Measurements from ENCODE around the gene ZEB1.

ZEB1 gene

DNA sequence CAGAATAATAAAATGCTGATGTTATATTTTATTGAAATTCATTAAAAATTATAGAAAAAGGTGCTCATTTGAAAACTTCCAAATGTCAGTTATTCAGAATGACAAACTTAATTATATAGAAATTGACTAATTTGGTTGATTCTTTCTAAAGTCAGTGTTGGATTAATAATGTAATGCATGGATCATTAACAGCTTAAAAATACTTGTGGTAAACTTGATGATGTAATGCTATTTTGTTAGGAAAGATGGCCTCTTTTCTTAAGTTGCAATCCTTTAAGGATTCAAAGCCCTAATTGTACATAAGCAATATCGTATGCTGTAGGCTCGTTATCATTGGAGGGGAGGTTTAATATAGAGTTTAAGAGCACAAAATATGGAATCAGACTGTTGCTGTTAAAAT, 141.2 kb downstream of the ZEB1 start:
- DNase-seq, result no peak
- in situ Hi-C loops (cut with HindIII; ENCODE audit: low pct_ligation_motif_present, low pct_unique_long_range_greater_than_20kb, low sequenced_read_pairs), result no loop called here

- in situ Hi-C loops (cut with HindIII; ENCODE audit: low pct_ligation_motif_present, low pct_unique_long_range_greater_than_20kb, low sequenced_read_pairs), result no loop called here
- DNase-seq, result no peak
These were observed 145.5 kb downstream of the ZEB1 start for GRCh38 chr10:31464552-31464951.

- in situ Hi-C loops (cut with HindIII; ENCODE audit: low pct_ligation_motif_present, low pct_unique_long_range_greater_than_20kb, low sequenced_read_pairs), result no loop called here
- DNase-seq, result no peak
These were observed 147.3 kb downstream of the ZEB1 start for GRCh38 chr10:31466313-31466712.

GRCh38 chr10:31467791-31468535, 148.9 kb downstream of the ZEB1 start:
- DNase-seq, result peak; percentile 31
- in situ Hi-C loops (cut with HindIII; ENCODE audit: low pct_ligation_motif_present, low pct_unique_long_range_greater_than_20kb, low sequenced_read_pairs), result no loop called here

DNA sequence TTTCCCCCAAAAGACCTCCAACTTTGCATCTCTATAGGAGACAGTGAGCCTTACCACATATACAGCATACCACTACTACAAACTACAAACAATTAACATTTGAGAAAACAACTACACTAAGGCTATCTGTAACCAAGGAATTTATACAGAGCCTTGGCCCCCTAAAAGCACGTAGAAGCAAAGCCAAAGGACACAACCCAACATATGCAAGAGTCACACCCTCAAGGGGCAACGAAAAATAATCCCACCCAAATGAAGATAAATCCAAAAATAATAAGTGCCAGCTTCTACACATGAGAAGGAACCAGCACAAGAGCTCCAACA, 149.5 kb downstream of the ZEB1 start:
- in situ Hi-C loops (cut with HindIII; ENCODE audit: low pct_ligation_motif_present, low pct_unique_long_range_greater_than_20kb, low sequenced_read_pairs), result no loop called here

DNA sequence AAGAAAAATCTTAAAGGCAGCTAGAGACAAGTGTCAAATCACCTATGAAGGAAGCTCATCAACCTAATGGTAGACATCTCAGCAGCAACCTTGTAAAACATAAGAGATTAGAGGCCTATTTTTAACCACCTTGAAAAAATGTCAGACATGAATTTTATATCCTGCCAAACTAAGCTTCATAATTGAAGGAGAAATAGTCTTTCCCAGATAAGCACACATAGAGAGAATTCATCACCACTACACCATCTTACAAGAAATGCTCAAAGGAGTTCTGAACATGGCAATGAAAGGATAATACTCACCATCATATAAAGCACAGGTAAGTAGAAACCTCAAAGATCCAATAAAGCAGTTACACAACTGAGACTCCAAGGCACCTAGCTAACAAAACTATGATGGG, 156.5 kb downstream of the ZEB1 start:
- in situ Hi-C loops (cut with HindIII; ENCODE audit: low pct_ligation_motif_present, low pct_unique_long_range_greater_than_20kb, low sequenced_read_pairs), result no loop called here
- DNase-seq, result no peak

More for the DNA sequence above, 149.5 kb downstream of the ZEB1 start:
- DNase-seq, result no peak

DNA sequence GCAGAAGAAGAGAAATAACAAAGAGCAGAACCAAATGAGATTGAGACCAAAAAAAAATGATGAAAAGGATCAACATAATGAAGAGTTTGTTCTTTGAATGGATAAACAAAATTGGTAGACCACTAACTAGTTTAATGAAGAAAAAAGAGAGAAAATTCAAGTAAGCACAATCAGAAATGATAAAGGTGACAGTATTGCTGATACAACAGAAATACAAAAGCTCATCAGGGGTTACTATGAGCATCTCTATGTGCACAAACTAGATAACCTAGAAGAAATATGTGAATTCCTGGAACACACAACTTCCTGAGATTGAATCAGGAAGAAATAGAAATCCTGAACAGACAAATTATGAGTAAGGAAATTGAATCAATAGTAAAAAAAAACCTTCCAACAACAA, 157.1 kb downstream of the ZEB1 start:
- in situ Hi-C loops (cut with HindIII; ENCODE audit: low pct_ligation_motif_present, low pct_unique_long_range_greater_than_20kb, low sequenced_read_pairs), result no loop called here
- DNase-seq, result no peak

DNA sequence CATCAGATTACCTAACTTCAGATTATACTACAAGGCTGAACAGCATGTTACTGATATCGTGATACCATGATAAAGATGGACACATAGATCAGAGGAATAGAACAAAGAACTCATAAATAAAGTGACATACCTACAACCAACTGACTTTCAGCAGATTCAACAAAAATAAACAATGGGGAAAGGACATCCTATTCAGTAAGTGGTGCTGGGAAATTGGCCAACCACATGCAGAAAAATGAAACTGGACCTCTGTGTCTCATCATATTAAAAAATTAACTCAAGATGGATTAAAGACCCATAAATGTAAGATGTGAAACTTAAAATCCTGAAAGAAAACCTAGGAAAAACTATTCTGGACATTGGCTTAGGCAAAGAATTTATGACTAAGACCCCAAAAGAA, 158.6 kb downstream of the ZEB1 start:
- in situ Hi-C loops (cut with HindIII; ENCODE audit: low pct_ligation_motif_present, low pct_unique_long_range_greater_than_20kb, low sequenced_read_pairs), result no loop called here
- no peak for DNase-seq

GRCh38 chr10:31479752-31480151, 160.7 kb downstream of the ZEB1 start:
- DNase-seq, result no peak
- in situ Hi-C loops (cut with HindIII; ENCODE audit: low pct_ligation_motif_present, low pct_unique_long_range_greater_than_20kb, low sequenced_read_pairs), result no loop called here

DNA sequence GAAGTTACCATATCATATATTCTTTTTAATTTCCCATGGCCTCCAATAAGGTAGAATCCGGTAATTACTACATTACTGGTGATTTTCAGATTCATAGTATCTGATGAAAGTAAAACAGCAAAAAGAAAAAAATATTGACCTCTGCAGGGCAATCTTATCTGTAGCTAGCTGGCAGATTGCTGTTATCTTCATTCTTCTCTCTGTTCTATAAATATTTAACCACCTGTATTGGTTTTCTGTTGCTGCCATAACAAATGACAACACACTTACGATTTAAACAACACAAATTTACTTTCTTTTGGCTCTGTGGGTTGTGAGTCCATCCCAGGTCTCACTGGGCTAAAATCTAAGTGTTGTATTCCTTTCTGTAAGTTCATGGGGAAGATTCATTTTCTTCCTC, 164.5 kb downstream of the ZEB1 start:
- in situ Hi-C loops (cut with HindIII; ENCODE audit: low pct_ligation_motif_present, low pct_unique_long_range_greater_than_20kb, low sequenced_read_pairs), result no loop called here
- DNase-seq, result no peak

DNA sequence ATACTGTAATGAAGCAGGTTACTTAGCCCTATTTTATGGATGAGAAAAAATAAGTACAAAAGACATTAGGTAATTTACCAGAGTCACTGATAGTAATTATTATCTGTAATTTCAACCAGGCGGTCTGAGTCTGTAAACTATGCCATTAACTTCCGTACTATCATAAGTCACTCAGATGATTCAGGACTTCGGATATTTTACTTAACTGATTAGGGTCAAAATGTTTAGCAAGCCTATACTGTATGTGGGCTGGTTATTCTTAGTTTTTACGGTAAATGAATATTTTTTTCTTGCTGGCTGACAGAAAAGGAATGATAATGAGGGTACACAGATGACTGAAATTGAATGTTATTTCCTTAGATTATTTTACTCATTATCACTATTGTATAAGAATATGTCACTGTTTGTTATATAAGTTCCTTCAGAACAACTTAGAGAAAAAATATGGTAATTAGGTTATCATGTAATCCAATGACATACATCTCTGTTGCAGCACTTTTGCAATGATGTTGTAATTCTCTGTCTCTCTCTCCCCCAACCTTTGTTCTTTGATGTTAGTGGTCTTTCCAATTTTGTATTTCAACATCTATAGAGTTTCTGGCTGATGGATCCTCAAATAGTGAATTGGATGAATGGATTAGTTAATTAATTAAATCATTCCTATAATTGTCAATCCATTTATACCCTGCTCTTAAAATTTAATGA, 165.6 kb downstream of the ZEB1 start:
- DNase-seq, result no peak
- in situ Hi-C loops (cut with HindIII; ENCODE audit: low pct_ligation_motif_present, low pct_unique_long_range_greater_than_20kb, low sequenced_read_pairs), result no loop called here

- in situ Hi-C loops (cut with HindIII; ENCODE audit: low pct_ligation_motif_present, low pct_unique_long_range_greater_than_20kb, low sequenced_read_pairs), result no loop called here
- peak; percentile 58 for DNase-seq
These were observed 172.0 kb downstream of the ZEB1 start for GRCh38 chr10:31490858-31491504.

- DNase-seq, result no peak
- in situ Hi-C loops (cut with HindIII; ENCODE audit: low pct_ligation_motif_present, low pct_unique_long_range_greater_than_20kb, low sequenced_read_pairs), result no loop called here
These were observed 188.4 kb downstream of the ZEB1 start for GRCh38 chr10:31507427-31507826.

DNA sequence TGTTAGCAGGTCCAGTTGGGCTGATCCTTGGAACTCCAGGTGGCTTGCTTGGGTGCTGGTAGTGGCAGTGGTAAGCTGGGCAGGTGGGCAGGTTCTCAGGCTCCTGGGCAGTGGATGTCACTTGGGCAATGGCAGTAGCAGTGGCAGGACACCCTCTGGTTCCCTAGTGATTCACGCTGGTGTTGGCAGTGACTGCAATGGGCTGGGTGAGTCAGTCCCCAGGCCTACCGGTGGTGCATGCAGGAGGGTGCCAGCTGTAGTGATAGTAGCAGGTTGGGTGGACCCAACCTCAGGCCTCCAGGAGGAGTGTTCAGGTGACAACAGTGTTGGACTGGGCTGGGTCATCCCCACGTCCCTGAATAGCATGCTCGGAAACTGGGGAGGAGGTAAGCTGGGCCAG, 189.2 kb downstream of the ZEB1 start:
- in situ Hi-C loops (cut with HindIII; ENCODE audit: low pct_ligation_motif_present, low pct_unique_long_range_greater_than_20kb, low sequenced_read_pairs), result no loop called here
- DNase-seq, result no peak

GRCh38 chr10:31508882-31509281, 189.9 kb downstream of the ZEB1 start:
- in situ Hi-C loops (cut with HindIII; ENCODE audit: low pct_ligation_motif_present, low pct_unique_long_range_greater_than_20kb, low sequenced_read_pairs), result no loop called here
- no peak for DNase-seq

DNA sequence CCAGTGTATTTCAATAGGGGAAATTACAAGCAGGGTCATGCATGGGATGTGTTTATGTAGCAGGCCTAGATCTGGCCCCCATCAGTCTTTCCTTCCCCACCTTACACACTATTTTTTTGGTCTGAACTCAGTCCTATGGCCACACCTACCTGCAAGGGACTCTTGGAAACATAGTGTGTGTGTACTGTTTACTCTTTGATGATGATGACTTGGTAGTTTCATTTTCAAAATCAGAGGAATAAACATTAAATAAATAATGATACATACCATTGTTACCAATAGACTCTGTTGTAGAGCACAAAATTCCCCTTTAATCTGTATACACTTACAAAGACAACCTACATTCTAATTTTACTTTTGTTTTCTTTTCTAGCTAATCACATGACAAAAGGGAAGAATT, 191.0 kb downstream of the ZEB1 start:
- in situ Hi-C loops (cut with HindIII; ENCODE audit: low pct_ligation_motif_present, low pct_unique_long_range_greater_than_20kb, low sequenced_read_pairs), result no loop called here
- DNase-seq, result no peak

GRCh38 chr10:31515116-31515515, 196.1 kb downstream of the ZEB1 start:
- in situ Hi-C loops (cut with HindIII; ENCODE audit: low pct_ligation_motif_present, low pct_unique_long_range_greater_than_20kb, low sequenced_read_pairs), result no loop called here
- no peak for DNase-seq

DNA sequence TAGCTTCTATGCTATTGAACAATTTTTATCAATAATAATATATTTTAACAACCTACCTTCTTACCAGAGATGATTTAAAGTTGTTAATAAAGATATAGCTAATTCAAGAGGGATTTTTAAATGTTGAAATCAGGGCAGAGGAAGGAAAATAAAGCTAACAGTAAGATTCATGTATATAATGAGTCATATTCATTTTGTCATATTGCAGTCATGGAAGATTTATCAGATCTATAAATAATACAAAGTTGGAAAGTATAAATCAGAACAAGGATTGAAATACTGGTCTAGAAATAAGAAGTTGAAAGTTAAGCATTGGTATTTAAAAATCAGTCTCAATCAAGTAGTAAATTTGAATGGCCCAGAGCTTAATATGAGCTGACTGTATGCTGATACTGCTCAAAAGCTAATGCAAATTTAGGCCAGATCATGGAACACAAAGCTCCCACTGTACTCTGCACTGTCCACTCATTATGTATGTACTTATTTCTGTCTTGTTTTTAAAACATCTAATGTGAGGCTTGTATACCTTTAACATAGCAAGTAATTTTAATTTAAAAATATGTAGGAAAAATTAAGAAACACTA, 196.9 kb downstream of the ZEB1 start:
- DNase-seq, result no peak
- in situ Hi-C loops (cut with HindIII; ENCODE audit: low pct_ligation_motif_present, low pct_unique_long_range_greater_than_20kb, low sequenced_read_pairs), result no loop called here

GRCh38 chr10:31520986-31521831, 202.2 kb downstream of the ZEB1 start:
- no peak for DNase-seq
- in situ Hi-C loops (cut with HindIII; ENCODE audit: low pct_ligation_motif_present, low pct_unique_long_range_greater_than_20kb, low sequenced_read_pairs), result no loop called here
